SK-N-SH (cell line): Measurements from ENCODE around the gene UQCRHL. TPM values are rescaled to one million over a fixed set of nuclear protein-coding genes. Genes with fewer than 3 reads are reported as not detected.
A peak's percentile ranks its signal among the peaks of the same experiment; 100 is the strongest.

Source experiments
- CTCF ChIA-PET: fragments of 300-600, 350-600 bp; formaldehyde crosslinking; extraction: SDS; loops from one replicate; lab custom pipeline; 2021; lab: Yijun Ruan, JAX
- POLR2A ChIA-PET: fragments of 350-600 bp; sonication (Branson Sonifier 250); formaldehyde crosslinking; extraction: SDS; loops from one replicate; lab custom pipeline; 2020; ENCODE audit warnings: antibody characterized with exemption, inconsistent platforms; lab: Yijun Ruan, JAX
- DNase-seq: peaks from one replicate; pipeline ENCODE4 v3.0.0; 2012
- H2AFZ ChIP-seq: fragments of 200-600 bp; sonication (generic); 2 replicates; pipeline ENCODE4 v1.8.1; 2016; ENCODE audit warnings: antibody characterized with exemption, mild to moderate bottlenecking, low read depth
- H3F3A ChIP-seq: fragments of 200-600 bp; sonication (generic); replicated peaks from 2 replicates; pipeline ENCODE3; 2016; ENCODE audit warnings: antibody characterized with exemption, mild to moderate bottlenecking; ENCODE audit not compliant: insufficient read depth
- H3K27ac ChIP-seq, 2 experiments: fragments of 200-500 bp in 1 of 2; fragments of 200-600 bp in 1 of 2; sonication (Bioruptor generic) in 1 of 2; sonication (generic), shearing (Covaris generic) in 1 of 2; 2 replicates each; pipeline versions ENCODE4 v1.5.1 to v1.6.1; 2014 to 2016; ENCODE audit warnings: low read depth in 2 of 2, inconsistent platforms in 1 of 2, low read length in 1 of 2, mild to moderate bottlenecking in 1 of 2, mixed read lengths in 1 of 2
- H3K27me3 ChIP-seq: fragments of 200-600 bp; sonication (generic), shearing (Covaris generic); 2 replicates; pipeline ENCODE4 v1.6.1; 2016; ENCODE audit warnings: mixed run types; ENCODE audit not compliant: insufficient read depth
- H3K36me3 ChIP-seq, 2 experiments: fragments of 200-500 bp in 1 of 2; fragments of 200-600 bp in 1 of 2; sonication (Bioruptor generic) in 1 of 2; sonication (generic) in 1 of 2; replicated peaks in 1 of 2; 2 replicates each; pipeline versions ENCODE3 to v1.5.1; 2014 to 2016; ENCODE audit warnings: low read length in 1 of 2, mild to moderate bottlenecking in 1 of 2; ENCODE audit not compliant: insufficient read depth in 2 of 2, control insufficient read depth in 1 of 2
- H3K4me1 ChIP-seq, 2 experiments: fragments of 200-500 bp in 1 of 2; fragments of 200-600 bp in 1 of 2; sonication (Bioruptor generic) in 1 of 2; sonication (generic), shearing (Covaris generic) in 1 of 2; 2 replicates each; pipeline versions ENCODE4 v1.5.1 to v1.6.1; 2014 to 2016; ENCODE audit warnings: low read depth in 1 of 2, low read length in 1 of 2, mixed run types in 1 of 2; ENCODE audit not compliant: insufficient read depth in 2 of 2, control insufficient read depth in 1 of 2
- H3K4me2 ChIP-seq: fragments of 200-600 bp; sonication (generic), shearing (Covaris generic); 2 replicates; pipeline ENCODE4 v1.6.1; 2017; ENCODE audit warnings: mixed run types
- H3K4me3 ChIP-seq, 2 experiments: fragments of 200-500 bp in 1 of 2; fragments of 200-600 bp in 1 of 2; sonication (Bioruptor generic) in 1 of 2; sonication (generic), shearing (Covaris generic) in 1 of 2; 2 replicates each; pipeline versions ENCODE4 v1.5.1 to v1.8.1; 2014 to 2016; ENCODE audit warnings: low read depth in 2 of 2, inconsistent platforms in 1 of 2, low read length in 1 of 2, mild to moderate bottlenecking in 1 of 2, mixed read lengths in 1 of 2, moderate library complexity in 1 of 2
- H3K79me2 ChIP-seq: fragments of 200-600 bp; sonication (generic); 2 replicates; pipeline ENCODE4 v1.8.1; 2017; ENCODE audit warnings: mild to moderate bottlenecking; ENCODE audit not compliant: insufficient read depth
- H3K9ac ChIP-seq: fragments of 200-600 bp; sonication (generic); 2 replicates; pipeline ENCODE4 v1.6.1; 2017; ENCODE audit warnings: mixed run types
- H3K9me2 ChIP-seq: fragments of 200-600 bp; sonication (generic); 2 replicates; pipeline ENCODE4 v1.6.1; 2017; ENCODE audit warnings: mixed run types
- H3K9me3 ChIP-seq: fragments of 200-600 bp; sonication (generic); 2 replicates; pipeline ENCODE4 v1.6.1; 2017; ENCODE audit warnings: mixed run types, mild to moderate bottlenecking, moderate library complexity
- H4K20me1 ChIP-seq: fragments of 200-600 bp; sonication (generic); 2 replicates; pipeline ENCODE4 v1.6.1; 2017; ENCODE audit warnings: mild to moderate bottlenecking, mixed run types; ENCODE audit not compliant: insufficient read depth
- CHD2 ChIP-seq: fragments of 150-350 bp; IDR thresholded peaks from 2 replicates; pipeline ENCODE4 v1.6.1; 2018; ENCODE audit warnings: low read length; ENCODE audit not compliant: partially characterized antibody
- ELF1 ChIP-seq: IDR thresholded peaks from 2 replicates; pipeline ENCODE4 v1.4.0; 2012
- FOXJ3 ChIP-seq: sonication (generic); formaldehyde crosslinking; IDR thresholded peaks from 2 replicates; pipeline ENCODE4 v1.5.1; 2020; ENCODE audit warnings: mild to moderate bottlenecking, missing genetic modification reagents
- GABPA ChIP-seq: IDR thresholded peaks from 2 replicates; pipeline ENCODE4 v1.4.0; 2012; ENCODE audit warnings: low read depth, mild to moderate bottlenecking
- GATA2 ChIP-seq: sonication (generic); formaldehyde crosslinking; IDR thresholded peaks from 2 replicates; pipeline ENCODE4 v1.5.0; 2020; ENCODE audit warnings: mild to moderate bottlenecking, missing genetic modification reagents
- JUND ChIP-seq: IDR thresholded peaks from 2 replicates; pipeline ENCODE4 v1.4.0; 2012
- MEF2A ChIP-seq: IDR thresholded peaks from 2 replicates; pipeline ENCODE4 v1.4.0; 2012; ENCODE audit warnings: low read depth, borderline replicate concordance
- MXI1 ChIP-seq: IDR thresholded peaks from 2 replicates; pipeline ENCODE4 v1.6.1; 2012; ENCODE audit warnings: mild to moderate bottlenecking, low read depth, low read length, improper control_type of control experiment
- NFIC ChIP-seq: IDR thresholded peaks from 2 replicates; pipeline ENCODE4 v1.4.0; 2012; ENCODE audit warnings: borderline replicate concordance
- NRF1 ChIP-seq: IDR thresholded peaks from 2 replicates; pipeline ENCODE4 v1.6.1; 2012; ENCODE audit warnings: low read depth, mild to moderate bottlenecking, low read length
- PBX3 ChIP-seq: IDR thresholded peaks from 2 replicates; pipeline ENCODE4; 2012
- POLR2AphosphoS5 ChIP-seq: IDR thresholded peaks from 2 replicates; pipeline ENCODE4 v1.6.1; 2012; ENCODE audit warnings: low read depth, low read length
- RCOR1 ChIP-seq: fragments of 150-350 bp; IDR thresholded peaks from 2 replicates; pipeline ENCODE4 v1.6.1; 2017; ENCODE audit warnings: antibody characterized with exemption, low read length
- RFX5 ChIP-seq: IDR thresholded peaks from 2 replicates; pipeline ENCODE4 v1.6.1; 2012; ENCODE audit warnings: mild to moderate bottlenecking, improper control_type of control experiment, low read length
- RXRA ChIP-seq: IDR thresholded peaks from 2 replicates; pipeline ENCODE4 v1.4.0; 2012; ENCODE audit warnings: low read depth, mild to moderate bottlenecking, borderline replicate concordance
- SIN3A ChIP-seq: IDR thresholded peaks from 2 replicates; pipeline ENCODE4 v1.6.1; 2012; ENCODE audit warnings: low read depth, mild to moderate bottlenecking, low read length, moderate library complexity, borderline replicate concordance
- TAF1 ChIP-seq: IDR thresholded peaks from 2 replicates; pipeline ENCODE4 v1.6.1; 2012; ENCODE audit warnings: low read depth, mild to moderate bottlenecking, low read length, moderate library complexity, borderline replicate concordance
- TEAD4 ChIP-seq: IDR thresholded peaks from 2 replicates; pipeline ENCODE4 v1.4.0; 2012; ENCODE audit warnings: mild to moderate bottlenecking, borderline replicate concordance; ENCODE audit not compliant: insufficient read depth
- USF1 ChIP-seq: IDR thresholded peaks from 2 replicates; pipeline ENCODE4 v1.4.0; 2012; ENCODE audit warnings: low read depth, borderline replicate concordance
- whole genome bisulfite sequencing: methylation state at CpG from one replicate; pipeline ENCODE4 v1.1.6; 2017; ENCODE audit warnings: low lambda C conversion rate; 5-methylcytosine and 5-hydroxymethylcytosine counted together
- polyA plus RNA-seq, 3 experiments: library from polyadenylated mRNA; depleted of rRNA; stranded (reverse); fragments of >200 nt; gene quantifications; 2 replicates each; pipeline ENCODE4 v1.2.3, GENCODE V29; 2012
- TF ChIP-seq, protein P1 (sequence below): IDR thresholded peaks from 2 replicates; pipeline ENCODE4 v1.6.1; 2012; ENCODE audit warnings: mild to moderate bottlenecking, low read depth, low read length, moderate library complexity

Gene UQCRHL
- polyA plus RNA-seq, 1 of the 3 experiments (the other 2 are of a cell fraction): 2.8 TPM

GRCh38 chr1:15843826-15844572, 36.5 kb upstream of the UQCRHL start:
- H3F3A ChIP-seq: peaks cover 24% of the 10 kb centered on the region
- POLR2A ChIA-PET: no interaction called here
- H3K4me1 ChIP-seq: peaks cover 0 to 7% of the 10 kb centered on the region in 2 experiments; a peak in 2 of 4 replicates
- H3K9me2 ChIP-seq: no peaks in the 10 kb centered on the region
- H3K79me2 ChIP-seq: peaks cover 39% of the 10 kb centered on the region
- CTCF ChIA-PET: interaction anchor here (0.6 to 1.1 kb wide), 2 partner anchors 52 to 151 kb away, joined by 3 read pairs; no protein-coding TSS in a partner anchor
- no peaks in the 10 kb centered on the region for H4K20me1 ChIP-seq
- no peaks in the 10 kb centered on the region for H3K9me3 ChIP-seq
- no peaks in the 10 kb centered on the region for H3K36me3 ChIP-seq
- DNase-seq: no peak
- H2AFZ ChIP-seq: no peak overlapping the region; the same call in 1 of the 2 replicates
- TF ChIP-seq NRF1 (no peak), SIN3A (no peak), MXI1 (no peak), GABPA (no peak)
- H3K27ac ChIP-seq: peak overlapping the region; percentile 4 to 29; a peak in 3 of 4 replicates
- H3K27me3 ChIP-seq: no peaks in the 10 kb centered on the region
- H3K4me3 ChIP-seq: no peak overlapping the region
- peak overlapping the region; percentile 34; the same call in 1 of the 2 replicates for H3K4me2 ChIP-seq
- no peak overlapping the region for H3K9ac ChIP-seq
- WGBS: 71% methylated on average over 3 of the region's 3 CpGs

GRCh38 chr1:15838721-15839120, 31.3 kb upstream of the UQCRHL start:
- H3K4me2 ChIP-seq: no peak overlapping the region
- H3K27me3 ChIP-seq: no peaks in the 10 kb centered on the region
- no peak for DNase-seq
- no peaks in the 10 kb centered on the region for H3K36me3 ChIP-seq
- POLR2A ChIA-PET: interaction anchor here (1.3 kb wide), 1 partner anchor 8 kb away, joined by 4 read pairs; the partner anchor contains the start of gene SPEN
- no peak overlapping the region for H3K27ac ChIP-seq
- no peaks in the 10 kb centered on the region; a peak in 1 of 4 replicates for H3K4me1 ChIP-seq
- H3K4me3 ChIP-seq: no peak overlapping the region
- H2AFZ ChIP-seq: no peak overlapping the region
- no peaks in the 10 kb centered on the region for H4K20me1 ChIP-seq
- 96% methylated on average over 4 of the region's 4 CpGs for WGBS
- peaks cover 5% of the 10 kb centered on the region for H3K79me2 ChIP-seq
- no peaks in the 10 kb centered on the region for H3K9me2 ChIP-seq
- H3F3A ChIP-seq: peaks cover 34% of the 10 kb centered on the region
- H3K9me3 ChIP-seq: no peaks in the 10 kb centered on the region; the same call in 1 of the 2 replicates
- TF ChIP-seq RXRA: no peak
- TF ChIP-seq TAF1: no peak
- TF ChIP-seq NRF1: no peak
- TF ChIP-seq PBX3: no peak
- no peak for TF ChIP-seq RFX5
- TF ChIP-seq GABPA: no peak
- no peak for TF ChIP-seq ELF1
- no peak for TF ChIP-seq FOXJ3
- no peak for TF ChIP-seq JUND
- no peak for TF ChIP-seq MEF2A
- no peak for TF ChIP-seq SIN3A
- TF ChIP-seq MXI1: no peak
- TF ChIP-seq GATA2 (CRISPR knock-in tag): no peak
- no peak for TF ChIP-seq USF1
- no peak for TF ChIP-seq POLR2AphosphoS5
- no peak for TF ChIP-seq NFIC
- no peak for TF ChIP-seq RCOR1
- no peak for TF ChIP-seq CHD2
- TF ChIP-seq, protein P1, sequence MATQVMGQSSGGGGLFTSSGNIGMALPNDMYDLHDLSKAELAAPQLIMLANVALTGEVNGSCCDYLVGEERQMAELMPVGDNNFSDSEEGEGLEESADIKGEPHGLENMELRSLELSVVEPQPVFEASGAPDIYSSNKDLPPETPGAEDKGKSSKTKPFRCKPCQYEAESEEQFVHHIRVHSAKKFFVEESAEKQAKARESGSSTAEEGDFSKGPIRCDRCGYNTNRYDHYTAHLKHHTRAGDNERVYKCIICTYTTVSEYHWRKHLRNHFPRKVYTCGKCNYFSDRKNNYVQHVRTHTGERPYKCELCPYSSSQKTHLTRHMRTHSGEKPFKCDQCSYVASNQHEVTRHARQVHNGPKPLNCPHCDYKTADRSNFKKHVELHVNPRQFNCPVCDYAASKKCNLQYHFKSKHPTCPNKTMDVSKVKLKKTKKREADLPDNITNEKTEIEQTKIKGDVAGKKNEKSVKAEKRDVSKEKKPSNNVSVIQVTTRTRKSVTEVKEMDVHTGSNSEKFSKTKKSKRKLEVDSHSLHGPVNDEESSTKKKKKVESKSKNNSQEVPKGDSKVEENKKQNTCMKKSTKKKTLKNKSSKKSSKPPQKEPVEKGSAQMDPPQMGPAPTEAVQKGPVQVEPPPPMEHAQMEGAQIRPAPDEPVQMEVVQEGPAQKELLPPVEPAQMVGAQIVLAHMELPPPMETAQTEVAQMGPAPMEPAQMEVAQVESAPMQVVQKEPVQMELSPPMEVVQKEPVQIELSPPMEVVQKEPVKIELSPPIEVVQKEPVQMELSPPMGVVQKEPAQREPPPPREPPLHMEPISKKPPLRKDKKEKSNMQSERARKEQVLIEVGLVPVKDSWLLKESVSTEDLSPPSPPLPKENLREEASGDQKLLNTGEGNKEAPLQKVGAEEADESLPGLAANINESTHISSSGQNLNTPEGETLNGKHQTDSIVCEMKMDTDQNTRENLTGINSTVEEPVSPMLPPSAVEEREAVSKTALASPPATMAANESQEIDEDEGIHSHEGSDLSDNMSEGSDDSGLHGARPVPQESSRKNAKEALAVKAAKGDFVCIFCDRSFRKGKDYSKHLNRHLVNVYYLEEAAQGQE: no peak
- no peak for TF ChIP-seq TEAD4
- no peak overlapping the region for H3K9ac ChIP-seq
- CTCF ChIA-PET: interaction anchor here (3.3 kb wide), 1 partner anchor 9 kb away, joined by 10 read pairs; the partner anchor contains the start of gene SPEN
